Measurements from ENCODE around the gene LAMA3. TPM values are rescaled to one million over a fixed set of nuclear protein-coding genes. Genes with fewer than 3 reads are reported as not detected.

LAMA3 gene
- polyA plus RNA-seq, 1 of the 3 experiments (the other 2 are of a cell fraction) = 3.5 TPM

DNA sequence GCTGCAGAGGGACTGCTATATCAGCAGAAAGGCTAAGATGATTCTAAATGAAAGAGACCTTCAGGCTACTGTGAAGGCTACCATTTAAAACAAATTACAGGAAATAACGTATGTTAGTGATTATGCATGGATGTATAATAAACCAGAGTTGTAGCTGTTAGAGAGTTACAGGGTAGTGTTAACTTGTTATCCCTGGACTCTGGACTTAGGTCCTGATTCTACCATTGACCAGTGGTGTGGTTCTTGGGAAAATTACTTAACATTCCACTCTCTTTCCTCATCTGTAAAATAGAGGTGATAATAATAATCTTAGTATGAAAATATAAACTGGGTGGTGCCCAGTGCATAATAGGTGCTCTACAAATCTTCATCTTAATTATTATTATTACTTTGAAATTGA, 22.2 kb downstream of the LAMA3 start:
- CTCF ChIA-PET = interaction anchor here (1.0 kb wide), 1 partner anchor 10 kb away, joined by 3 read pairs; no protein-coding TSS in a partner anchor
- Histone ChIP-seq H3F3A (replicated peaks; ENCODE audit: insufficient read depth) (no peaks in the 10 kb centered on the region), H3K27ac (ENCODE audit: low read depth in 2 of 2, low read length in 1 of 2) (no peak overlapping the region), H3K36me3 (replicated peaks in 1 of 2; ENCODE audit: control insufficient read depth in 1 of 2, insufficient read depth in 2 of 2, low read length in 1 of 2) (no peaks in the 10 kb centered on the region), H3K9me3 (no peaks in the 10 kb centered on the region), H3K27me3 (ENCODE audit: insufficient read depth) (no peaks in the 10 kb centered on the region), H3K9me2 (no peaks in the 10 kb centered on the region), H3K4me2 (no peak overlapping the region), H2AFZ (ENCODE audit: low read depth) (no peak overlapping the region), H3K9ac (no peak overlapping the region), H3K79me2 (ENCODE audit: insufficient read depth) (no peaks in the 10 kb centered on the region), H3K4me3 (ENCODE audit: low read depth in 2 of 2, low read length in 1 of 2) (no peak overlapping the region), H4K20me1 (ENCODE audit: insufficient read depth) (no peaks in the 10 kb centered on the region), H3K4me1 (ENCODE audit: control insufficient read depth in 1 of 2, insufficient read depth in 2 of 2, low read depth in 1 of 2, low read length in 1 of 2) (peaks cover under 1 to 2% of the 10 kb centered on the region in 2 experiments; a peak in 1 of 4 replicates)
- TF ChIP-seq CHD2 (IDR thresholded peaks at IDR 0.05; ENCODE audit: low read length, partially characterized antibody) (no peak), MXI1 (IDR thresholded peaks at IDR 0.05; ENCODE audit: low read depth, low read length) (no peak), RFX5 (IDR thresholded peaks at IDR 0.05; ENCODE audit: low read length) (no peak), POLR2AphosphoS5 (IDR thresholded peaks at IDR 0.05; ENCODE audit: low read depth, low read length) (no peak), JUND (IDR thresholded peaks at IDR 0.05) (no peak)
- TF ChIP-seq, protein P1, sequence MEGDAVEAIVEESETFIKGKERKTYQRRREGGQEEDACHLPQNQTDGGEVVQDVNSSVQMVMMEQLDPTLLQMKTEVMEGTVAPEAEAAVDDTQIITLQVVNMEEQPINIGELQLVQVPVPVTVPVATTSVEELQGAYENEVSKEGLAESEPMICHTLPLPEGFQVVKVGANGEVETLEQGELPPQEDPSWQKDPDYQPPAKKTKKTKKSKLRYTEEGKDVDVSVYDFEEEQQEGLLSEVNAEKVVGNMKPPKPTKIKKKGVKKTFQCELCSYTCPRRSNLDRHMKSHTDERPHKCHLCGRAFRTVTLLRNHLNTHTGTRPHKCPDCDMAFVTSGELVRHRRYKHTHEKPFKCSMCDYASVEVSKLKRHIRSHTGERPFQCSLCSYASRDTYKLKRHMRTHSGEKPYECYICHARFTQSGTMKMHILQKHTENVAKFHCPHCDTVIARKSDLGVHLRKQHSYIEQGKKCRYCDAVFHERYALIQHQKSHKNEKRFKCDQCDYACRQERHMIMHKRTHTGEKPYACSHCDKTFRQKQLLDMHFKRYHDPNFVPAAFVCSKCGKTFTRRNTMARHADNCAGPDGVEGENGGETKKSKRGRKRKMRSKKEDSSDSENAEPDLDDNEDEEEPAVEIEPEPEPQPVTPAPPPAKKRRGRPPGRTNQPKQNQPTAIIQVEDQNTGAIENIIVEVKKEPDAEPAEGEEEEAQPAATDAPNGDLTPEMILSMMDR (IDR thresholded peaks at IDR 0.05) = no peak
- no peak for DNase-seq
- POLR2A ChIA-PET = no interaction called here
- WGBS (ENCODE audit: low lambda C conversion rate) = 96% methylated on average over 1 of the region's 1 CpG

DNA sequence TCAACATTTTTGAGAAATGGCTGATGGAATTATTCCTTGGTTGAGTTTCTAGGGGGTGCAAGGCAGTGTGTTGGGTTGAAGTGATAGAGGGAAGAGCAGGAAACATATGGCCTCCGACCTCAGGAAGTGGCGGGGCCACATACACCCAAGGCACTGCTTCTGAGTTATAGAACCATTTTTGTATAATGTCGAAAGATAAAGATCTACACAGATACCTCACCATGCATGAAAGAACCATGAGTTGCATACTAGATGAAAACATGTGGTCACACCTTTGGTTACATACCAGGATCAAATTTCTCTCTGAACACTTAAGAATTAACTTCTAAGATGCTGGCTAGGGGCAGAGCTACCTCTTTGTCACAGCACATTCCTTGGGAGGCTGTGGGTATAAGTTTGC, 23.2 kb downstream of the LAMA3 start:
- Histone ChIP-seq H4K20me1 (ENCODE audit: insufficient read depth) (no peaks in the 10 kb centered on the region), H2AFZ (ENCODE audit: low read depth) (no peak overlapping the region), H3K27ac (ENCODE audit: low read depth in 2 of 2, low read length in 1 of 2) (no peak overlapping the region), H3K9me3 (no peaks in the 10 kb centered on the region), H3K27me3 (ENCODE audit: insufficient read depth) (no peaks in the 10 kb centered on the region), H3K36me3 (replicated peaks in 1 of 2; ENCODE audit: control insufficient read depth in 1 of 2, insufficient read depth in 2 of 2, low read length in 1 of 2) (no peaks in the 10 kb centered on the region), H3F3A (replicated peaks; ENCODE audit: insufficient read depth) (peaks cover 3% of the 10 kb centered on the region), H3K79me2 (ENCODE audit: insufficient read depth) (no peaks in the 10 kb centered on the region), H3K9ac (no peak overlapping the region), H3K4me2 (no peak overlapping the region), H3K9me2 (no peaks in the 10 kb centered on the region), H3K4me1 (ENCODE audit: control insufficient read depth in 1 of 2, insufficient read depth in 2 of 2, low read depth in 1 of 2, low read length in 1 of 2) (peaks cover 2 to 8% of the 10 kb centered on the region in 2 experiments; a peak in 3 of 4 replicates), H3K4me3 (ENCODE audit: low read depth in 2 of 2, low read length in 1 of 2) (no peak overlapping the region)
- ChIA-PET CTCF (interaction anchor here (1.9 kb wide), 1 partner anchor 9 kb away, joined by 9 read pairs; no protein-coding TSS in a partner anchor), POLR2A (no interaction called here)
- 98% methylated on average over 3 of the region's 3 CpGs for WGBS (ENCODE audit: low lambda C conversion rate)
- TF ChIP-seq SMC3 (IDR thresholded peaks at IDR 0.05; ENCODE audit: low read depth, low read length) = no peak
- TF ChIP-seq YY1 (IDR thresholded peaks at IDR 0.05; ENCODE audit: low read depth) = no peak
- DNase-seq = no peak

DNA sequence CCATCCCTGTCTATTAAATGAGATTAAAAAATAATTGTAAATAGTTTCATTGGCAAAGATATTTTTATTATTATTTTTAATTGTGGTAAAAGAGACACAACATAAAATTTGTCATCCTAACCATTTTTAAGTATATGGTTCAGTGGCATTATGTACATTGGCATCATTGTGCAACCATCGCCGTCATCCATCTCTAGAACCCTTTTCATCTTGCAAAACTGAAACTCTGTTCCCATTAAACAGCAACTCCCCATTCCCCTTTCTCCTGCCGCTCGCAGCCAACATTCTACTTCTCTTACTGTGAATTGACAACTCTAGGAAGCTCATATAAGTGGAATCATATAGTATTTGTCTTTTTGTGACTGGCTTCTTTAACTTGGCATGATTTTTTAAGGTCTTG, 25.3 kb downstream of the LAMA3 start:
- Histone ChIP-seq H3K9ac (no peak overlapping the region), H3K9me3 (no peaks in the 10 kb centered on the region), H3K4me3 (ENCODE audit: low read depth in 2 of 2, low read length in 1 of 2) (no peak overlapping the region), H3K27me3 (ENCODE audit: insufficient read depth) (no peaks in the 10 kb centered on the region), H3K4me2 (no peak overlapping the region), H2AFZ (ENCODE audit: low read depth) (no peak overlapping the region), H3K27ac (ENCODE audit: low read depth in 2 of 2, low read length in 1 of 2) (no peak overlapping the region), H3K9me2 (no peaks in the 10 kb centered on the region), H3K79me2 (ENCODE audit: insufficient read depth) (no peaks in the 10 kb centered on the region), H3F3A (replicated peaks; ENCODE audit: insufficient read depth) (peaks cover 19% of the 10 kb centered on the region), H4K20me1 (ENCODE audit: insufficient read depth) (no peaks in the 10 kb centered on the region), H3K4me1 (ENCODE audit: control insufficient read depth in 1 of 2, insufficient read depth in 2 of 2, low read depth in 1 of 2, low read length in 1 of 2) (peaks cover 2 to 25% of the 10 kb centered on the region in 2 experiments; a peak in 3 of 4 replicates), H3K36me3 (replicated peaks in 1 of 2; ENCODE audit: control insufficient read depth in 1 of 2, insufficient read depth in 2 of 2, low read length in 1 of 2) (no peaks in the 10 kb centered on the region)
- 95% methylated on average over 4 of the region's 4 CpGs for WGBS (ENCODE audit: low lambda C conversion rate)
- ChIA-PET POLR2A (no interaction called here), CTCF (interaction anchor here (1.8 kb wide), 1 partner anchor 12 kb away, joined by 6 read pairs; no protein-coding TSS in a partner anchor)
- DNase-seq = no peak
- TF ChIP-seq, protein P2, sequence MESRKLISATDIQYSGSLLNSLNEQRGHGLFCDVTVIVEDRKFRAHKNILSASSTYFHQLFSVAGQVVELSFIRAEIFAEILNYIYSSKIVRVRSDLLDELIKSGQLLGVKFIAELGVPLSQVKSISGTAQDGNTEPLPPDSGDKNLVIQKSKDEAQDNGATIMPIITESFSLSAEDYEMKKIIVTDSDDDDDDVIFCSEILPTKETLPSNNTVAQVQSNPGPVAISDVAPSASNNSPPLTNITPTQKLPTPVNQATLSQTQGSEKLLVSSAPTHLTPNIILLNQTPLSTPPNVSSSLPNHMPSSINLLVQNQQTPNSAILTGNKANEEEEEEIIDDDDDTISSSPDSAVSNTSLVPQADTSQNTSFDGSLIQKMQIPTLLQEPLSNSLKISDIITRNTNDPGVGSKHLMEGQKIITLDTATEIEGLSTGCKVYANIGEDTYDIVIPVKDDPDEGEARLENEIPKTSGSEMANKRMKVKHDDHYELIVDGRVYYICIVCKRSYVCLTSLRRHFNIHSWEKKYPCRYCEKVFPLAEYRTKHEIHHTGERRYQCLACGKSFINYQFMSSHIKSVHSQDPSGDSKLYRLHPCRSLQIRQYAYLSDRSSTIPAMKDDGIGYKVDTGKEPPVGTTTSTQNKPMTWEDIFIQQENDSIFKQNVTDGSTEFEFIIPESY (IDR thresholded peaks at IDR 0.05; ENCODE audit: borderline replicate concordance, low read depth) = no peak
- TF ChIP-seq, protein P3, sequence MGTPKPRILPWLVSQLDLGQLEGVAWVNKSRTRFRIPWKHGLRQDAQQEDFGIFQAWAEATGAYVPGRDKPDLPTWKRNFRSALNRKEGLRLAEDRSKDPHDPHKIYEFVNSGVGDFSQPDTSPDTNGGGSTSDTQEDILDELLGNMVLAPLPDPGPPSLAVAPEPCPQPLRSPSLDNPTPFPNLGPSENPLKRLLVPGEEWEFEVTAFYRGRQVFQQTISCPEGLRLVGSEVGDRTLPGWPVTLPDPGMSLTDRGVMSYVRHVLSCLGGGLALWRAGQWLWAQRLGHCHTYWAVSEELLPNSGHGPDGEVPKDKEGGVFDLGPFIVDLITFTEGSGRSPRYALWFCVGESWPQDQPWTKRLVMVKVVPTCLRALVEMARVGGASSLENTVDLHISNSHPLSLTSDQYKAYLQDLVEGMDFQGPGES (IDR thresholded peaks at IDR 0.05; ENCODE audit: low read depth, low read length) = no peak
- TF ChIP-seq, protein P4, sequence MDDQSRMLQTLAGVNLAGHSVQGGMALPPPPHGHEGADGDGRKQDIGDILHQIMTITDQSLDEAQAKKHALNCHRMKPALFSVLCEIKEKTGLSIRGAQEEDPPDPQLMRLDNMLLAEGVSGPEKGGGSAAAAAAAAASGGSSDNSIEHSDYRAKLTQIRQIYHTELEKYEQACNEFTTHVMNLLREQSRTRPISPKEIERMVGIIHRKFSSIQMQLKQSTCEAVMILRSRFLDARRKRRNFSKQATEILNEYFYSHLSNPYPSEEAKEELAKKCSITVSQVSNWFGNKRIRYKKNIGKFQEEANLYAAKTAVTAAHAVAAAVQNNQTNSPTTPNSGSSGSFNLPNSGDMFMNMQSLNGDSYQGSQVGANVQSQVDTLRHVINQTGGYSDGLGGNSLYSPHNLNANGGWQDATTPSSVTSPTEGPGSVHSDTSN (IDR thresholded peaks at IDR 0.05) = no peak
- no peak for TF ChIP-seq POLR2AphosphoS5 (IDR thresholded peaks at IDR 0.05; ENCODE audit: low read depth, low read length)
- TF ChIP-seq CHD2 (IDR thresholded peaks at IDR 0.05; ENCODE audit: low read length, partially characterized antibody) = no peak
- no peak for TF ChIP-seq TCF12 (IDR thresholded peaks at IDR 0.05)
- TF ChIP-seq GABPA (IDR thresholded peaks at IDR 0.05; ENCODE audit: low read depth) = no peak
- TF ChIP-seq, protein P5, sequence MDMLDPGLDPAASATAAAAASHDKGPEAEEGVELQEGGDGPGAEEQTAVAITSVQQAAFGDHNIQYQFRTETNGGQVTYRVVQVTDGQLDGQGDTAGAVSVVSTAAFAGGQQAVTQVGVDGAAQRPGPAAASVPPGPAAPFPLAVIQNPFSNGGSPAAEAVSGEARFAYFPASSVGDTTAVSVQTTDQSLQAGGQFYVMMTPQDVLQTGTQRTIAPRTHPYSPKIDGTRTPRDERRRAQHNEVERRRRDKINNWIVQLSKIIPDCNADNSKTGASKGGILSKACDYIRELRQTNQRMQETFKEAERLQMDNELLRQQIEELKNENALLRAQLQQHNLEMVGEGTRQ (IDR thresholded peaks at IDR 0.05; ENCODE audit: borderline replicate concordance, low read depth, low read length) = no peak
- TF ChIP-seq TEAD4 (IDR thresholded peaks at IDR 0.05; ENCODE audit: borderline replicate concordance, insufficient read depth) = no peak
- no peak for TF ChIP-seq RAD21 (IDR thresholded peaks at IDR 0.05; ENCODE audit: low read length)

Data from SK-N-SH (cell line).